Breast epithelium (tissue), 3 donors: Measurements from ENCODE around the gene ANKRD10.

Experiments used
- CTCF ChIP-seq, 3 donors: fragments of 450-650 bp; IDR thresholded peaks; one replicate each; pipeline ENCODE4 v1.5.1; 2016 to 2017; ENCODE audit warnings: antibody characterized with exemption in 3 of 3, mild to moderate bottlenecking in 3 of 3, moderate library complexity in 3 of 3
- POLR2AphosphoS5 ChIP-seq, 3 donors: sonication (generic); formaldehyde crosslinking; IDR thresholded peaks; one replicate each; pipeline ENCODE4 v1.6.1; 2017; ENCODE audit warnings: antibody characterized with exemption in 3 of 3

- TF ChIP-seq CTCF (IDR thresholded peaks at IDR 0.05) (no peak), POLR2AphosphoS5 (IDR thresholded peaks at IDR 0.05) (no peak)
Observed at GRCh38 chr13:110944968-110945927, 30.4 kb upstream of the ANKRD10 start.
